Tongue (tissue), 2 donors: Measurements from ENCODE around the gene GPR61. TPM values are rescaled to one million over a fixed set of nuclear protein-coding genes. Genes with fewer than 3 reads are reported as not detected.

ENCODE experiments used
- DNase-seq: peaks from one replicate; pipeline ENCODE4 v3.0.0-alpha.2; 2015
- total RNA-seq: library from RNA; depleted of rRNA; stranded (reverse); fragments of >200 nt; gene quantifications from one replicate; pipeline ENCODE4 v1.2.3, GENCODE V29; 2014

Gene GPR61
- total RNA-seq, 1 donor from 2014 or later: 0.62 TPM

DNA sequence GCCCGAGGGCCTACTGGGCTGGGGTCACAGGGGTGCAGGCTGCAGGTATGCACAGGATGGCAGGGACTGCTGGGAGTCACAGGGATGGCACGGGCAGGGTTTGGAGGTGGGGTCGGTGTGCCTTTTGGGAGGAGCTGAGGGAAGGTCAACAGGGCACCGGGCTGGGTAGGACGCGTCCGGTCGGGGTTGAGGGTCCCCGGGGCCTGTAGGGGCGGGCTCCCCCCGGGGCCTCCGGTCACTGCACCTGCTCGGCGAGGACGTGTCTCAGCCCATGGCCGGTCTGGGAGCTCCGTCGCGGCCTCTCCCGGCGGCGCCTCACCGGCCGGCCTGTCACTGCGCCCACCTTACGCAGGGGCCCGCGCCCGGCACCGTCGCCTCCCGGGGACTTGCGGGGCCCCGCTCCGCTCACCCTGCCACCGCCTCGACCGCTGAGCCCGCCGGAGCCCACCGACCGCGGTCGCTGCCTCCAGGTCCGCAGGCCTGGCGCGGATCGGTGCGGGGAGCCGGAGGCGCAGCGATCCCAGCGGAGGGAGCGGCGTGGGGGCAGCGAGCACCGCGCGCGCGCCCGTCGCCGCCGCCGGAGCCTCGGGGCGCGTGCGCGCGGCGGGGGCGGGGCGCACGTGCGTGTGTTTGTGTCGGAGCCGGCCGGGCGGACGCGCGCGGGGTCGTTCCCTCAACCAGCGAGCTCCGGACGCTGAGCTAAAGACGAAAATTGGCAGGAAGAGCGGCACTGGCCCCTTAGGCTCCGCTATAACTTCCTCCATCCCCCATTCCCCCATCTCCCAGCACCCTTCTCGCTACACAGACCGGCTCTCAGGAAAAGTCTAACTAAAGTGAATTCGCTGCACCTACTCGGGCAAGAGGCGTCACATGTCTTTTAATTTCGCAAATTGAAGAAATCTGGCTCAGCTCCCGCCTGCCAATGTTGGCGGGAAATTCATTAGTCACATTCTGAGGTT lies 30.2 kb upstream of the GPR61 start, which contains the start of gene AMIGO1:
TSS of gene AMIGO1 (minus strand) at position 552 of the 959 bp plus-strand sequence. CDS start 815 bp downstream, outside the sequence.
- peak; percentile 82 for DNase-seq

DNA sequence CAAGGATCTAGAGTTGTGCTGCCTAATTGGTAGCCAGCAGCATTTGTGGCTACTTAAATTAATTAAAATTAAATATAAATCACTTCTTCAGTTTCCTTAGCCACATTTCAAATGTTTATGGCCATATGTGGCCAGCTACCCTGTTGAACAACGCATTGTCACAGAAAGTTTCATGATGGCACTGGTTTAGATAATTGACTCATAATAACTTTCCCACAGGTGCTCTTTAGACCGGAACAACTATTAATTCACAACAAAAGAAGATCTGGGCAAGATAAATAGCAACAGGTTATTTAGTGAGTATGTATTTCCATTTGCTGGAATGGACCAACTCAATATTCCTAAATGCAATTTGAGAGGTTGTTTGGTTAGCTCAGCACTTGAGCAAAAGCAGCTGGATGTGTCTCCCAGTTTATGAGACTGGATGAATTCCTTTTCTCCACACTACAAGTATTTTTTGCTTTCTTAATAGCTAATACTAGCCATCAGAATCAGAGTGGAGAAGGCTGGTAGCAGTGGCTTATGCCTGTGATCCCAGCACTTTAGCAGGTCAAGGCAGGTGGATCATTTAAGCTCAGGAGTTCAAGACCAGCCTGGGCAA lies 26.5 kb upstream of the GPR61 start:
- DNase-seq: no peak

DNA sequence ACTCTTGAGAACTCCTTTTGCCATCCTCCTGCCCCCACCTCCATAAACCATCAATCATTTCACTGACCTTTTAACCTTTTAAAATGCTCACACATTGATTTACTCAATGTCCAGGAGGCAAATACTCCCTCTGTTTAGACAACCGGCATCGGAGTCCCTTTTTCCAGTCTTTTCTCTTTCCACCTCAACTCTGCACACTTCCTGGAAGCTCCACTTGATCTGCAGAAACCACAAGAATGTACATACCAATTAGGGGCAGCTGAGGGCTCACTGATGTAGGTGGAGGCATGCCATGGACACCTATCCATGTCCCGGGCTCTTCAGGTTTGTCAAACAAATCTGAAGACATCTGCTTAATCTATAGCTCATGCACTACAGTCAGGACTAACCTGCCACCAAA lies 24.8 kb upstream of the GPR61 start:
- no peak for DNase-seq

DNA sequence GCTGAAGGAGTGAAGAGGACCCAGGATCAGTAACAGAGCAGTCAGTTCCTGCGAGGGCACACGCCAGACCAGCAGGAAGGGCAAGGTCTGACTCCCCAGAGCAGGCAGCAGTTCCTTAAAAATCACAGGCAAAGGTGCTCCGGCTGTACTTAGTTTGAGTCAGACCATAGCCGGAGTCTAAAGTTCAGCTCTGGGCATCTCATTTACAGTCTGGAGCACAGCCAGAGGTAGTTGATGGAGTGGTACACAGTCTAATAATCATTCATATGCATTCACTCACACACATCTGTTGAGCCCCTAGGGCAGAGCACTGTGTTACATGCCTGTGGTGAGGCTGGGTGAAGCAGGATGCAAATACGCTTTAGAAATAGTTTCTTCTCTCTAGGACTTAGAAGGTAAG lies 22.8 kb upstream of the GPR61 start:
- DNase-seq: no peak

DNA sequence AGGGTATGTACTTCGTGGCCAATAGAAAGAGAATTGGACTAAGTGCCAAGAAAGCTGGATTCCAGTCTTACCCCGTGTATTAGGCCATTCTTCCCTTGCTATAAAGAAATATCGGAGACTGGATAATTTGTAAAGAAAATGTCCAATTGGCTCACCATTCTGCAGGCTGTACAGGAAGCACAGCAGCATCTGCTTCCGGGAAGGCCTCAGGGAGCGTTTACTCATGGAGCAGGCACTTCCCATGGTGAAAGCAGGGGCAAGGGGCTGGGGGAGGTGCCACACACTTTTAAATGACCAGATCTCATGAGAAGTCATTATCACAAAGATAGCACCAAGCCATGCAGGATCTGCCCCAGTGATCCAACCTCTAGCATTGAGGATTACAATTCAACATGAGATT lies 22.3 kb upstream of the GPR61 start:
- DNase-seq: no peak

DNA sequence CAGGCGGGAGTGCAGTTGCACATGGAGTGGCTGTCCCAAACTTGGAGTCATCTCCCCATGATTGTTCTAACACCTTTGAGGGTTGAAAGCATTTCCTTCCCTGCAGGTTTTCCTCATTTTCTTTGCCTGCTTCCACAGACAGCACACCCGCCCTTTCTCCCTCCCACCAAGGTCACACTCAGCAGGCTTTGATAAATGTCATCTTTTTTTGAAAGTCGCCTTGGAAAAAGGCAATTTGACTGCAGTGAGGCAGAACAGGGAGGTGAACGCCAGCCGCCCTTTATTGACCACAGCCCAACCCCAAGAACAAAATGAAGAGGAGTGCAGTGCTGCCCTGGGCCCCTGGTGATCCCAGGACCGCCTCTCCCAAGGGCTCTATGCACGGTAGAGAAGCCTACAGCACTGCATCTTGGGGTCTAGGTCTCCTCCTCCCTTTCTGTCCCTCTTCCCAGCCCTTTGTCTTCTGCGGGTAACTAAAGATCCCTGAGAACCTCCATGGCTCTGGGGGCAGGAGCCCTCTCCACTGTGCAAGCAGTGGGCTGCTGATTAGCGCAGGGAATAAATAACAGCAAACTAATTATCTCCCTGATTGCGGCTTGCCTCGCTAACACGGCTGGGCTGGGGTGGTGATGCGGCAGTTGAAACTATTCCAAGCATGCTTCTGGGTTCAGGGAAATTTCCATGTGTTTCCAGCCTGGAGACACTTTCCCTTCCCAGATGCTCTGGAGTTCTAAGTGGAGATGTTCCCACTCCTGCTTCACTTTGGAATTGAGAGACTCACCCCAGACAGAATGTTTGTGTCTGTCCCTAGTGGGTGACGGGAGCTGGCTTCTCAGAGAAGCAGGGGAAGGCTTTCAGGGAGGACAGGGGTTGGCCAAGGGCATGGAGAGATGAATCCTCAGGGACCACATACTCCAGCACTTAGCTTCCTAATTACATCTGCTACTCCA lies 18.4 kb upstream of the GPR61 start:
- DNase-seq: no peak

DNA sequence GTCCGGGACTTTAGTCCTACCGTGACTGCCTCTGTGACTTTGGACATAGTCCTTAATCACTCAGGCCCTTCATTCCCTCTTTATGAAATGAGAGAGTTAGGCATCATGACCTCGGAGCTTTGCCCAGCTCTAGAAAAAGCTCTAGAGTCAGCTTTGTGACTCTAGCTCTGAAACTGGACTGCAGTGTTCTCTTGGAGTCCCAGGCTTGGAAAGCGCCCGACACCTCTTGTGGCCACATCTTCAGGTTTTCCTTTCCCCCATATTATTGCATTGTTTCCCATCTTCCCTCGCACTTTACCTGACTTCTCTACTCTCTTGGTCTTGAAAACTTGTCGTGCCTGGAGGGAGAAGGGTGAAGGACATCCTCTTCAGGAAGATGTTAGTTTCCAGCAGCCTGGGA lies 17.6 kb upstream of the GPR61 start:
- no peak for DNase-seq

DNA sequence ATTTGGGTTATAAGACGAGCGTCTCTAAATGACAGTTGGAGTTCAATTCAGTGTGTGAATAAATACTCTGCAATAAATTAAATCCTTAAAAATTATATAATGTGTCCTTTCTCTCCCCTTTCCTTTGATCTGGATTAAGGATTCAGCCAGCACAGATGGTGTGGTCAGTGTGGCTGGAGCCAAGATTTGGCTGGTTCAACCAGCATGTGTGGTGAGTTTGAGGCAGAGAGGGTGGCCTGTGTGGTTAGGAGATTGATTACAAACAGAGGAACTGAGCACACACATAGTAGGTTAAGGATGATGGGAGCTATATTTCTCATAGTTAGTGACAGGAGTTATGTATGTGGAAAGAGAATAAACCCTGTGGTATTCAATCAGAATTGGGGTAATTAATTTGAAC lies 16.0 kb upstream of the GPR61 start:
- DNase-seq: no peak

DNA sequence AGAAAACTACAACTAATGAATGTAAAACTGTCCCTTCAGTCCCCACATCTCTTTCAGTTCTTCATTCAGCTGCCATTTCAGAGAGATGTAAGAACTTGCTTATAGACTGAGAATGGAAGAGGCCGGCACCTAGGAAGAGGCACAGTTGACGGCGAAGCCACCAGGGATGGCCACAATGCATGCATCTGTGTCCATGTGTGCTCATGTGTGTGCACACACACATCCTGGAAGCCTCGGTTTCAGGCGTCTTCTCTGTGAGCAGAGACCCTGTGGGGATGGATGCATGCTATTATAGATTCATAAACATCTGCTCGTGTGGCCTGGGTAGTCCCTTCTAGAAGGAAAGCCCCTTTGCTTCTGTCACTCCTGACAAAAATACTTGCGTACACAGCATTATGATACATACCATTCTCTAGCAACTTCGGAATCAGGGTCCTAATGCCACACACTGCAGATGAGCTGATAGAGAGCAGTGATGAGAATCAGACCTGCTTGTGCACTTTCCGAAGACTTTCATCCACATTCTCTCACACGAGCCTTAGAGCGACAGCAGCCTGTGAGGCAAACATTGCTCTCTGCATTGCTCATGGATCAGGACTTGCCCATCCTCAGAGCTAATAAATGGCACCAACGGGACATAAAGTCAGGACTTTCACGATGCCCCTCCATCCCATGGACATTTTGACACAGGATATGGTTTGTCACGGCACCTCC lies 12.4 kb upstream of the GPR61 start:
- no peak for DNase-seq

DNA sequence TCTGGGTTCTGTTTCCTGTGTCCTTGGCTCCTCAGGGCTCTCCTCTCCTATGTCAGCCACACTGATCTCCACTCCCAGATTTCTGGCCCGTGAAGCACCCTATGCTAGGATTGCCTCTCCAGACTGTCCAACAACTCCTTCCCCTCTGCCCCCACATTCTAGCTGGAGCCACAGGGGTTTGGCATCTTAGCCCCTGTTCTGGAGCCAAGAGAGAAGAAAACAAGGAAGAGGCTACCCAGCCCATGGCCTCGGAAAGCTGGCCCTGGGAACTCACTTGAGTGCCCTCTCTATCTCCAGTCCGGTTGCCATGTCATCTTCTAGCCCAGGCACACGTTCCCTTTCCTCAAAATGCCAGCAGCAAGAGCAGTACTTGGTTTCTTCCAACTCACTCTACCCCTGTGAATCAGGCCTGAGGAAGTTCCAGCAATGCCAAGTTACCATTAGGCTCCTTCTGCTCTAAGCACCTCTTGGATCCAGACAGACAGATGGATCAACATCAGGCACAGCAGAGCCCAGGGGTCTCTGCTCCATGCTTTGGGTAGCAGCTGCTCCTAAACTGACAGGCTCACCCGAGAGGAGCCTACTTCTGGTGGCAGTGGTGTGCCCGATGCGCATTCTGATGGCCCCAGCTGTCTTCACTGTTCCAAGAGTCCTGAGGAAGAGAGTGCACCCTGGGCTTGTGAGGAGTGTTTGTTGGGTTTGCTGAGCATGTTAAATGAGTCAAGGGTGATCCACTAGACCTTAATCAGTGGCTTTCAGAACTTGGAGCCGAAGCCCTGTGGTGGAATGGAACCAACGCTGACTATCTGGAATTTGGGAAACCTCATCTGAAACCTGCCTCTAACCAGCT lies 11.6 kb upstream of the GPR61 start:
- DNase-seq: peak; percentile 58

DNA sequence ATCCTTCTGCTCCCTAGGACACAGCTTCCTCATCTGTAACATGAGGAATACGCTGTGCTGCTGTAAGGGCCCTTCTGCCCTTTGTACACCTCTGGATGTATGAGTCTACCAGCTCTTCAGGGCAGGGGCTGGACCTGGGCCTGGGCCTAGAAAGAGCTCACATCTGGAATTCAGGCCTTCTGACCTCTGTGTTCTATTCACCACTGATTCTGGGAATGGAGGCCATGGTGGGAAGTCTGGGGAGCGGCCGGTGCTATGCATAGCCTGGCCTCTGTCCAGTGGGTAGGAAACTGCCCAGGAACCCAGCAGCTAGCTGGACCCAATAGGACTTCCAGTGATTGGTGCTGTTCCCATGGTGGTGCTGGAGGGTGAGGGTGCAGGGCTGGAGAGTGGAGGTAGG lies 11.0 kb upstream of the GPR61 start:
- DNase-seq: no peak

DNA sequence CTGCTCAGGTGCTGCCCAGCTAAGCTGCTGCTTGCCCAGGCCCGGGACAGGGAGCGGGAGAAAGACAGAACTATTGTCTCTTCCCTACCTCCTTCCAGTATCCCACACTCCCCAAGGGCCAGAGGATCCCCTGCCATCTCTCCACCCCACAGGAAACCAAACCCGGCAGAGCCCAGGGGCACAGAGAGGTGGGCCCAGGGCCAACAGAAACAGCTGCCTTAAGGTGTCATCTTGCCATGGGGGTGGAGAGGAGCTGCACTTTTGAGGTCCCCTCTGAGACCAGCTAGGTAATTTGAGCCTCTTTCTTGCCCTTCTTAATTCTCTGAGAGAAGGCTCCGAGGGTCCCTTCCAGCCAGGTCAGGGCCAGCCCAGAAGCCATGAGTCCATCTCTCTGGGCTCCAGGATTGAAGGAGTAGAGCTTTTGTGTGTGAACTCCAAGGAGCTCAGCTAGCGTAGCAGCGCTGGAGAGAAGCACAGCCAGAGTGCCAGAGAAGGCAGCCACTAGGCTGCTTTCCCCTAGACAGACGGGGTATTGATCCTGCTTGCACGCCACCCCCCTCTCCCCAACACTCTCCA lies 9.7 kb upstream of the GPR61 start:
- DNase-seq: peak; percentile 91

DNA sequence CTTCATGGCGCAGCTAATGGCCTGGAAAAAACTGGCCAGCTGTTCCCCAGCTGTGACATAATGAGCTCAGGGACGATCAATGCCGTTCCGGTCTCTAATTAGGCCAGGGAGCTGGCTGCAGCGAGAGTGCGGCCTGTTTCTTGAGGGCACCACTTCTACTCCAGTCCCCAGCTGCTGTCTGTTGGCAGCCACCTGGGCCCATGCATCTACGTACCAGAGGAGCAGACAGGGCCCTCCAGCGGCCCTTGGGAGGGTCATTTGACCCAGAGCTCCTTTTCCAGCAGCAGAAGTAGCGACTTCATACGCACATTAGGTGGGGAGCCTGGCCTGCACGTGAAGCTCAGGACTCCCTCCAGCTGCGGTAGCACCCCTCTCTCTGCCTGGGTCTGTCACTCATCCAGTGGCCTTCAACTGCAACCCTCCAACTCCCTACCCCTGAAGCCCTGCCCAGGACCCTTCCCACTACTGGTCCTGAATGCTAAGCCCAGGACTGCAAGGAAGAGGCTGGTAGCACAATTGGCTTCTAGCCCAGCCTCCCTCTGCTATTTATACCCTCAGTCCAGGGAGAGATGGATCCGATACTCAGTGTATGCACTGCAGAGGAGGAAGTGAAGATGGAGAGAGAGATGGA lies 9.1 kb upstream of the GPR61 start:
- peak; percentile 97 for DNase-seq

DNA sequence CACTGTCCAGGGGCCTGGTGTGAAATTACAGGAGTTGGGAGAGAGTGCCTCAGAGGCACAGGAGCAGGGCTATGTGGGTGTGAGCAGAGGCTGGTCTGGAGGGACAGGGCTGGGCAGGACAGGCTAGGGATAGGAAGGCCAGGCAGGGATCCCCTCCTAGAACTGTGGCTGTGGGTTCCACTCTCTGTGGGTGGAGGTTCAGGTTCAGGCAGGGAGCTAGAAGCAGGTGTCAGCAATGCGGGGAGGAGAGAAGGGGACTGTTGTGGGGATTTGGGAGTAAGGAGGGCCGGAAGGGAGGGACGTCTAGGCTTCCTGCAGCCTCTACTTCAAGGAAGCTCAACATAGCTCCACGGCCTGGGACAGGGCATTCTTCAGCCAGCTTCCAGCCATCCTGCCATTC lies 8.3 kb upstream of the GPR61 start:
- no peak for DNase-seq

DNA sequence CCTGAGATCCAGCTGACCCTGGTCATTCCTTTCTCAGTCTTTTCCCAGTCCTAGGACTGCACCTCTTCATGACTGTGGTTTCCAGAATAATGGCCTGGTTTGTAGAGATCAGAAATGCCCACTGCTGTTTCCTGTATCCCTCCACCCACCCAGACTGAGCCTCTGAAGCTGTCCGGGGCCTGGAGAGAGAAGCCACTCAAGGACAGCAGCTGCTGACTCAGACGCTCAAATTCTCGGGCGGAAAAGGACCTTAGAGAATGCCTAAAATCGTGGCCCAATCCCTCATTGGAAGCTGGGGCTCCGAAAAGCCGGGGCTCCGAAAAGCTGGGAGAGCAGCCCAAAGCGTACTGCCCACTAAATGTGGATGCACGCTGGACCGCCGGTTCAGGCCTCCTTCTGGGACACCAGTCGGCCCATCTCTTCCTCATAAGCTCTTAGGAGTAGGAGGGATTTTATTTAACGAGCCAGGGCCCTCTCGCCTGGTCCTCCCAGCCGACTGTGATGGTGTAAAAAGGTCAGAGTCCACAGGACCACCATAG lies 7.8 kb upstream of the GPR61 start:
- DNase-seq: no peak

DNA sequence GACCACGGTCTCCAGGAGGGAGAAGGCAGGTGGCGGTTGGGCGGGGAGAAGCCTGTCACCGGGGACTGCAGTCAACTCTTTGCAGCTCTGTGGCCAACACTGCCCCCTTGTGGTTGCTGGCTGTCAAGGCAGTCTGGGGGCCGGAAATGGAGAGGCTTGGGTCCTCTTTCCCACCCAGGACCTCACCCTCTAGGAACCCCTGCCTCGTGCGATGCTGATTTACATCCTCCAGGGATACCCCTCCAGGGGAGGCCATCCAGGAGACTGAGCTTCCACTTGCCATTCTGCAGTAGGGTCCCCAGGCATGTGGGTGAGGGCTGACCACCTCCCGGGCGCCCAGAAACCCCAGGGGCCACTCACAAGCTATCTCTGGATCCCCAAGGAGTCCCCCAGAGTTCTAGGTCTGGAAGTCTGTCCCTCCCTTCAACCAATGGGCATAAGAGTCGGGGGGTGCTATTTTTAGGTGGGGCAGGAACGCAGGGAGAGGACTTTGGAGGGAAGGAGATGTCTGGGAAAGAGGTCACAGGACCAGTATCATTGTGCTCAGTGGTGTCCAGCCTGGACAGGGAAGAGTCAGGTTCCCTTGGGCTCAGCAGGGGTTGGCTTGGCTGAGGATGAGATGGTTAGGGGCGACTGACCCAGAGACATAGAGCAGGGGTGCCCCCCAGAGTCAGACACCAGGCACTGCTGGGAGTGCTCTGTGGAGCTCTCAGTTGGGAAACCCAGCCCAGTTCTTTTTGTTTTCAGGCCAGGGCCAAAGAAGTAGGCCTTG lies 7.1 kb upstream of the GPR61 start:
- DNase-seq: peak; percentile 94

DNA sequence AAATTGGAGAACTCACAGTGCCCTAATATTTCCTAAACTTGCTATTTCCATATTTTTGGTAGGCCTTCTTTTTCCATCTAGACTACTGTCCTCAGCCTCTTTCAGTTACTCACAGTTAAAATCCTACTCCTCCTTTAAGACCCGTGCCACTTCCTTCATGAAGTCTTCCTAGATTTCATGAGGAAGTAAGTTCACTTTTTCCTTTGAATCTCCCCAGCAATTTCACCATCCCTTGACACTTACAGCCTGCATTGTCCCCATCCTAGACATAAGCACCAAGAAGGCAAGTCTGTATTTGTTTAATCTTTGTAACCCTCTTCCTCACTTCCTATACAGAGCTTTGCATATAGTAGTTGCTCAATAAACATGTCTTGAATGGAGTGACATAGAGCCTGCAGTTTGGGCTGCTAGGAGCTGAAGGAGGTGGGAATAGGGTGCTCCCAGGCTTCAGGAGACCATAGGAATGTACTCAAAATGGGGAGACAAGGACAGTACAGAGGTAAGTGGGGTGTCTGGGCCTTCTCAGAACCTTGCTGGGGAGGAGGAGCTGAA lies 5.3 kb upstream of the GPR61 start:
- DNase-seq: no peak

DNA sequence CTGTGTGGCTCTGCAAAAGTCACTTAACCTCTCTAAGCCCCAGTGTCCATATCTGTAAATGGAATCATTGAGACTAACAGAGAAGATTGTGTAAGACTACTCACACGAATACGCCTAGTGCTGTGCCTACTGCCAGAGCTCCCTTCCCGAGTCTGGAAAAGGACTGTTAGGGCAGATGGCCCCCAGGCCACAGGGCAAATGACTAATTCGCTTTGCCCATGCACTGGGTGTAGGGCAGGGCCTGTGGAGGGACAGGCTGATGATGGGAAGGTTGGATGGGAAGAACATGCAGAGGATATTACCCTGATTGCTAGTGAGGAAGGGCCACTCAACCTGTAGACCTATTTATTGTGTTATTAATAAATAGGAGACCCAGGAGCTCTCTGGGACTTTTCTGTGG lies 4.2 kb upstream of the GPR61 start:
- no peak for DNase-seq
